B cell (primary cell): Measurements from ENCODE around the gene UBAC2. TPM values are rescaled to one million over a fixed set of nuclear protein-coding genes. Genes with fewer than 3 reads are reported as not detected.
A peak's percentile ranks its signal among the peaks of the same experiment; 100 is the strongest.

Source experiments
- ATAC-seq: fragments of 200-7000 bp; cut with Tn5 transposase; one replicate; pipeline ENCODE4 v1.10.0; 2021; ENCODE audit warnings: low read depth, mild to moderate bottlenecking, moderate number of reproducible peaks, moderate library complexity
- CTCF ChIA-PET: fragments of 350-600 bp; sonication (Branson Sonifier 250); formaldehyde crosslinking; loops from one replicate; lab custom pipeline; 2021; ENCODE audit warnings: antibody characterized with exemption, inconsistent platforms; lab: Charles Lee
- POLR2A ChIA-PET: fragments of 350-600 bp; sonication (Branson Sonifier 250); formaldehyde crosslinking; loops from one replicate; lab custom pipeline; 2021; ENCODE audit warnings: antibody characterized with exemption; lab: Charles Lee
- DNase-seq: peaks from one replicate; pipeline ENCODE4 v3.0.0; 2013
- H2AFZ ChIP-seq: 2 replicates; pipeline ENCODE4 v1.6.1; 2012; ENCODE audit warnings: mild to moderate bottlenecking, low read depth, low read length; ENCODE audit not compliant: insufficient read depth, poor library complexity, severe bottlenecking
- H3K27ac ChIP-seq, 2 donors: 1 replicate in 1 of 2; 2 replicates in 1 of 2; pipeline ENCODE4 v1.5.1; 2012 to 2013; ENCODE audit warnings: low read length in 2 of 2, mild to moderate bottlenecking in 2 of 2, moderate library complexity in 1 of 2
- H3K27me3 ChIP-seq, 4 experiments: fragments of 200-600 bp in 1 of 4; sonication (generic) in 1 of 4; replicated peaks in 1 of 4; 1 replicate in 2 of 4; 2 replicates in 2 of 4; pipeline versions ENCODE4 v1.6.1 to v1.7.0; 2013 to 2016; ENCODE audit warnings: low read length in 3 of 4, mild to moderate bottlenecking in 2 of 4, mixed read lengths in 1 of 4, moderate library complexity in 1 of 4; ENCODE audit not compliant: insufficient read depth in 4 of 4, control insufficient read depth in 3 of 4; ENCODE audit errors: control extremely low read depth in 1 of 4
- H3K36me3 ChIP-seq, 2 experiments: replicated peaks in 1 of 2; 1 replicate in 1 of 2; 2 replicates in 1 of 2; pipeline versions ENCODE4 v1.6.1 to v1.7.1; 2013; ENCODE audit warnings: low read length in 1 of 2; ENCODE audit not compliant: insufficient read depth in 2 of 2, control insufficient read depth in 1 of 2; ENCODE audit errors: control extremely low read depth in 1 of 2, extremely low read depth in 1 of 2
- H3K4me1 ChIP-seq, 2 donors: fragments of 200-600 bp in 1 of 2; sonication (generic) in 1 of 2; 1 replicate in 1 of 2; 2 replicates in 1 of 2; pipeline versions ENCODE4 v1.5.1 to v1.6.1; 2013 to 2017; ENCODE audit warnings: low read length in 2 of 2; ENCODE audit not compliant: control insufficient read depth in 2 of 2, insufficient read depth in 2 of 2
- H3K4me2 ChIP-seq: replicated peaks from 2 replicates; pipeline ENCODE3; 2012; ENCODE audit warnings: mild to moderate bottlenecking, low read depth, low read length; ENCODE audit not compliant: poor library complexity, severe bottlenecking
- H3K4me3 ChIP-seq, 5 experiments: fragments of 200-600 bp in 1 of 5; sonication (generic) in 1 of 5; 1 replicate in 3 of 5; 2 replicates in 2 of 5; pipeline versions ENCODE4 v1.5.1 to v1.7.0; 2011 to 2016; ENCODE audit warnings: low read length in 4 of 5, mild to moderate bottlenecking in 4 of 5, low read depth in 2 of 5, control low read depth in 1 of 5, moderate library complexity in 1 of 5; ENCODE audit not compliant: insufficient read depth in 1 of 5; ENCODE audit errors: control extremely low read depth in 1 of 5, extremely low read depth in 1 of 5
- H3K79me2 ChIP-seq: fragments of 200-600 bp; sonication (generic); one replicate; pipeline ENCODE4 v1.6.0; 2016; ENCODE audit warnings: low read length; ENCODE audit not compliant: control insufficient read depth, insufficient read depth
- H3K9ac ChIP-seq: fragments of 200-600 bp; sonication (generic); 2 replicates; pipeline ENCODE4 v1.6.1; 2017; ENCODE audit warnings: mild to moderate bottlenecking, low read length, moderate library complexity
- H3K9me3 ChIP-seq, 3 donors: one replicate each; pipeline versions ENCODE4 v1.6.1 to v1.7.1; 2013; ENCODE audit warnings: low read length in 2 of 3; ENCODE audit not compliant: control insufficient read depth in 2 of 3, insufficient read depth in 1 of 3; ENCODE audit errors: control extremely low read depth in 1 of 3
- H4K20me1 ChIP-seq: 2 replicates; pipeline ENCODE4 v1.6.0; 2012; ENCODE audit warnings: mild to moderate bottlenecking, low read length; ENCODE audit not compliant: insufficient read depth, control insufficient read depth, poor library complexity, severe bottlenecking
- H3K27ac Mint-ChIP-seq: one replicate; pipeline ENCODE4 v1.8.0; 2021; ENCODE audit warnings: mixed read lengths
- H3K27me3 Mint-ChIP-seq: one replicate; pipeline ENCODE4 v1.8.0; 2021; ENCODE audit warnings: mixed read lengths
- H3K4me1 Mint-ChIP-seq: one replicate; pipeline ENCODE4 v1.8.0; 2021; ENCODE audit warnings: mixed read lengths
- H3K4me3 Mint-ChIP-seq: one replicate; pipeline ENCODE4 v1.8.0; 2021; ENCODE audit warnings: mixed read lengths
- H3K9me3 Mint-ChIP-seq: one replicate; pipeline ENCODE4 v1.8.0; 2022; ENCODE audit warnings: mixed read lengths; ENCODE audit not compliant: insufficient read depth
- EZH2 ChIP-seq: IDR thresholded peaks from 2 replicates; pipeline ENCODE4 v1.6.1; 2012; ENCODE audit warnings: borderline replicate concordance, low read depth, mild to moderate bottlenecking, moderate library complexity, low read length; ENCODE audit not compliant: insufficient read depth, poor library complexity, severe bottlenecking
- WGBS: methylation state at CpG from one replicate; pipeline ENCODE4 v1.1.5; 2013; ENCODE audit warnings: missing lambda C conversion rate; ENCODE audit not compliant: insufficient coverage; 5-methylcytosine and 5-hydroxymethylcytosine counted together
- intact Hi-C: fragments of 100-400 bp; cut with micrococcal nuclease; formaldehyde crosslinking; loops from one replicate; pipeline ENCODE4 v1.10.0; 2022
- polyA plus RNA-seq: library from polyadenylated mRNA; depleted of rRNA; stranded (reverse); fragments of >200 nt; gene quantifications from 2 replicates; pipeline ENCODE4 v1.2.3, GENCODE V29; 2012
- total RNA-seq, 2 donors: library from RNA; stranded (reverse); fragments of 120-200 nt in 1 of 2; gene quantifications; 1 replicate in 1 of 2; 2 replicates in 1 of 2; pipeline versions ENCODE4 v1.2.3 to v1.2.4, GENCODE V29; 2013 to 2022
- TF ChIP-seq, protein P1 (sequence below): fragments of 200-600 bp; IDR thresholded peaks from one replicate; pipeline ENCODE4 v1.8.0; 2022; ENCODE audit warnings: antibody characterized with exemption, mild to moderate bottlenecking

Gene UBAC2
- total and polyA plus RNA-seq, 2 donors (not counting 1 experiment from before 2014, with no cell fraction given), result 56.3 to 60.8 TPM

- DNase-seq, result peak; percentile 54
- H3K4me3 ChIP-seq, result no peak overlapping the region
- H3K9me3 ChIP-seq, result no peaks in the 10 kb centered on the region
- peaks cover 89% of the 10 kb centered on the region for H3K4me1 Mint-ChIP-seq
- H3K9ac ChIP-seq, result peak overlapping the region; percentile 14
- peak; percentile 19 for ATAC-seq
- H3K4me3 Mint-ChIP-seq, result peak overlapping the region; percentile 50
- ChIA-PET CTCF (interaction anchor here (0.7 to 2.8 kb wide), 10 partner anchors 11 to 90 kb away, joined by 3 to 17 read pairs (median 4); no protein-coding TSS in a partner anchor), POLR2A (interaction anchor here (2.8 kb wide), 1 partner anchor 15 kb away, joined by 20 read pairs; no protein-coding TSS in a partner anchor)
- TF ChIP-seq EZH2, result no peak
- TF ChIP-seq, protein P1, sequence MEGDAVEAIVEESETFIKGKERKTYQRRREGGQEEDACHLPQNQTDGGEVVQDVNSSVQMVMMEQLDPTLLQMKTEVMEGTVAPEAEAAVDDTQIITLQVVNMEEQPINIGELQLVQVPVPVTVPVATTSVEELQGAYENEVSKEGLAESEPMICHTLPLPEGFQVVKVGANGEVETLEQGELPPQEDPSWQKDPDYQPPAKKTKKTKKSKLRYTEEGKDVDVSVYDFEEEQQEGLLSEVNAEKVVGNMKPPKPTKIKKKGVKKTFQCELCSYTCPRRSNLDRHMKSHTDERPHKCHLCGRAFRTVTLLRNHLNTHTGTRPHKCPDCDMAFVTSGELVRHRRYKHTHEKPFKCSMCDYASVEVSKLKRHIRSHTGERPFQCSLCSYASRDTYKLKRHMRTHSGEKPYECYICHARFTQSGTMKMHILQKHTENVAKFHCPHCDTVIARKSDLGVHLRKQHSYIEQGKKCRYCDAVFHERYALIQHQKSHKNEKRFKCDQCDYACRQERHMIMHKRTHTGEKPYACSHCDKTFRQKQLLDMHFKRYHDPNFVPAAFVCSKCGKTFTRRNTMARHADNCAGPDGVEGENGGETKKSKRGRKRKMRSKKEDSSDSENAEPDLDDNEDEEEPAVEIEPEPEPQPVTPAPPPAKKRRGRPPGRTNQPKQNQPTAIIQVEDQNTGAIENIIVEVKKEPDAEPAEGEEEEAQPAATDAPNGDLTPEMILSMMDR, result no peak
- H3K27ac ChIP-seq, result peak overlapping the region; percentile 28 to 75
- H3K27me3 Mint-ChIP-seq, result no peaks in the 10 kb centered on the region
- no peaks in the 10 kb centered on the region for H4K20me1 ChIP-seq
- H3K4me2 ChIP-seq, result peak overlapping the region; percentile 31
- H3K79me2 ChIP-seq, result peaks cover 43% of the 10 kb centered on the region
- WGBS, result 58% methylated on average over 5 of the region's 6 CpGs
- peak overlapping the region; percentile 91 for H3K27ac Mint-ChIP-seq
- H3K9me3 Mint-ChIP-seq, result peaks cover 3% of the 10 kb centered on the region
- intact Hi-C loops, result loop anchor here (5.0 kb wide), 1 partner anchor 37 kb away; no protein-coding TSS in a partner anchor
- H3K36me3 ChIP-seq, result peaks cover 0 to 36% of the 10 kb centered on the region in 2 experiments
- peaks cover 81 to 88% of the 10 kb centered on the region in 2 donors for H3K4me1 ChIP-seq
- no peaks in the 10 kb centered on the region for H3K27me3 ChIP-seq
- H2AFZ ChIP-seq, result no peak overlapping the region
These were observed 158.9 kb downstream of the UBAC2 start for GRCh38 chr13:99359528-99359927.

DNA sequence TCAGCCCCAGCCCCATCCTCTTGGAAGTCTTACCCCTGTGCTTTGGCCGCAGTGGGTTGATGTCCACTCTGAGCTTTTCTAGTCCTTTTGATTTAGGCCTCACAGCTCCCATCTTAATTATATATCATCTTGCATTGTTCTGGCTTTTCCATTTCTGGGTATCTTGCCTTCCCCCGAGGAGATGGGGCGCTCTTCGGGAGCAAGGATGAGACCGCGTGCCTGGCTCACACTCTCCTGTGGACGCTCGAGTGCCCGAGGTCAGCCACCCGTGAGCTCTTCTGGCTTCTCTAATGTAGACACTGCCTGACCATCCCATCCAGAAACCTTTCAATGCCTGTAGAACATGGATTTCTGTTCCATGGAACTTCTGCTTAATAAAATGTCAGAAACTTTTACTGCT, 160.0 kb downstream of the UBAC2 start:
- Mint-ChIP-seq H3K4me1 (peaks cover 85% of the 10 kb centered on the region), H3K4me3 (no peak overlapping the region), H3K27ac (peak overlapping the region; percentile 91), H3K27me3 (no peaks in the 10 kb centered on the region), H3K9me3 (peaks cover 3% of the 10 kb centered on the region)
- no peak for DNase-seq
- Histone ChIP-seq H2AFZ (no peak overlapping the region), H3K4me3 (no peak overlapping the region), H3K27me3 (no peaks in the 10 kb centered on the region), H3K9ac (no peak overlapping the region), H3K4me2 (no peak overlapping the region), H3K9me3 (no peaks in the 10 kb centered on the region), H3K4me1 (peaks cover 77 to 87% of the 10 kb centered on the region in 2 donors), H3K27ac (peak overlapping the region in 1 of 2 donors; percentile 75), H4K20me1 (no peaks in the 10 kb centered on the region), H3K79me2 (peaks cover 50% of the 10 kb centered on the region), H3K36me3 (peaks cover 0 to 26% of the 10 kb centered on the region in 2 experiments)
- intact Hi-C loops, result no loop called here
- ChIA-PET POLR2A (interaction anchor here (2.8 kb wide), 1 partner anchor 14 kb away, joined by 20 read pairs; no protein-coding TSS in a partner anchor), CTCF (interaction anchor here (1.1 to 2.8 kb wide), 5 partner anchors 12 to 91 kb away, joined by 3 to 17 read pairs (median 11); no protein-coding TSS in a partner anchor)
- TF ChIP-seq, protein P1, result no peak
- no peak for TF ChIP-seq EZH2
- WGBS, result 90% methylated on average over 5 of the region's 10 CpGs
- ATAC-seq, result no peak
